OCI-LY3 (cell line): Measurements from ENCODE around the gene PRR7.

ENCODE experiments used
- H2AFZ ChIP-seq: fragments of 200-600, 300-600 bp; shearing (Covaris generic); 2 replicates; pipeline ENCODE4 v1.6.0; 2014; ENCODE audit warnings: antibody characterized with exemption, low read depth, low read length
- H3K27ac ChIP-seq: fragments of 200-600, 300-600 bp; sonication (generic); 2 replicates; pipeline ENCODE4 v1.5.1; 2014; ENCODE audit warnings: mild to moderate bottlenecking, low read length, moderate library complexity, mixed read lengths
- H3K27me3 ChIP-seq: fragments of 200-600, 300-600 bp; sonication (generic); 2 replicates; pipeline ENCODE4 v1.6.1; 2014; ENCODE audit warnings: low read depth, low read length, mixed read lengths
- H3K36me3 ChIP-seq: fragments of 200-600, 300-600 bp; sonication (generic); replicated peaks from 2 replicates; pipeline ENCODE3; 2014; ENCODE audit warnings: low read depth, low read length, mixed read lengths
- H3K4me1 ChIP-seq: fragments of 300-600, 200-600 bp; sonication (generic); 2 replicates; pipeline ENCODE4 v1.6.1; 2014; ENCODE audit warnings: low read length, mixed read lengths
- H3K4me2 ChIP-seq: fragments of 200-600, 300-600 bp; sonication (generic); 2 replicates; pipeline ENCODE4 v1.6.1; 2014; ENCODE audit warnings: low read length, mixed read lengths
- H3K4me3 ChIP-seq: fragments of 300-600, 200-600 bp; sonication (generic); 2 replicates; pipeline ENCODE4 v1.5.1; 2014; ENCODE audit warnings: antibody characterized with exemption, mild to moderate bottlenecking, low read length, moderate library complexity
- H3K79me2 ChIP-seq: fragments of 300-600, 200-600 bp; shearing (Covaris generic); 2 replicates; pipeline ENCODE4 v1.6.1; 2014; ENCODE audit warnings: mild to moderate bottlenecking, low read length, mixed read lengths
- H3K9ac ChIP-seq: fragments of 300-600, 200-600 bp; shearing (Covaris generic); 2 replicates; pipeline ENCODE4 v1.6.0; 2014; ENCODE audit warnings: mild to moderate bottlenecking, low read length, moderate library complexity
- H3K9me3 ChIP-seq: fragments of 200-600, 300-600 bp; shearing (Covaris generic); 2 replicates; pipeline ENCODE4 v1.6.1; 2014; ENCODE audit warnings: low read length, mixed read lengths; ENCODE audit not compliant: insufficient read depth
- H4K20me1 ChIP-seq: fragments of 200-600, 300-600 bp; sonication (generic); 2 replicates; pipeline ENCODE4 v1.6.1; 2016; ENCODE audit warnings: low read length, mixed read lengths; ENCODE audit not compliant: insufficient read depth
- CTCF ChIP-seq: fragments of 200-600, 300-600 bp; sonication (generic); IDR thresholded peaks from 2 replicates; pipeline ENCODE4 v1.5.1; 2014; ENCODE audit warnings: antibody characterized with exemption, low read length, low read depth
- EZH2phosphoT487 ChIP-seq: fragments of 200-600 bp; shearing (Covaris generic); IDR thresholded peaks from 2 replicates; pipeline ENCODE4 v1.6.1; 2018; ENCODE audit warnings: antibody characterized with exemption, mixed run types, low read depth

The PRR7 gene

GRCh38 chr5:177492841-177493240 lies 46.2 kb downstream of the PRR7 start:
- Histone ChIP-seq H3K4me2 (no peak overlapping the region), H3K79me2 (no peaks in the 10 kb centered on the region), H3K9me3 (no peaks in the 10 kb centered on the region), H3K4me3 (no peak overlapping the region), H3K36me3 (no peaks in the 10 kb centered on the region), H4K20me1 (no peaks in the 10 kb centered on the region; the same call in 1 of the 2 replicates), H3K9ac (no peak overlapping the region), H2AFZ (no peak overlapping the region), H3K27ac (no peak overlapping the region), H3K4me1 (peaks cover 49% of the 10 kb centered on the region), H3K27me3 (peaks cover 8% of the 10 kb centered on the region)
- TF ChIP-seq EZH2phosphoT487: no peak
- no peak for TF ChIP-seq CTCF

- Histone ChIP-seq H3K27me3 (peaks cover 18% of the 10 kb centered on the region), H3K9me3 (no peaks in the 10 kb centered on the region), H3K79me2 (no peaks in the 10 kb centered on the region), H3K4me1 (peaks cover 50% of the 10 kb centered on the region), H2AFZ (no peak overlapping the region), H3K4me2 (peak overlapping the region; percentile 70), H3K4me3 (peak overlapping the region; percentile 32; the same call in 1 of the 2 replicates), H3K36me3 (no peaks in the 10 kb centered on the region), H4K20me1 (no peaks in the 10 kb centered on the region; the same call in 1 of the 2 replicates), H3K9ac (no peak overlapping the region), H3K27ac (peak overlapping the region; percentile 63)
- TF ChIP-seq EZH2phosphoT487 (no peak), CTCF (no peak)
Measured at GRCh38 chr5:177493795-177494345, 47.3 kb downstream of the PRR7 start.

GRCh38 chr5:177494346-177495195 lies 48.0 kb downstream of the PRR7 start:
- Histone ChIP-seq H2AFZ (no peak overlapping the region), H3K27me3 (peaks cover 23% of the 10 kb centered on the region), H3K27ac (peak overlapping the region; percentile 63), H3K4me2 (peak overlapping the region; percentile 70), H3K9ac (peak overlapping the region; percentile 36; the same call in 1 of the 2 replicates), H3K79me2 (no peaks in the 10 kb centered on the region), H3K9me3 (no peaks in the 10 kb centered on the region), H4K20me1 (no peaks in the 10 kb centered on the region; the same call in 1 of the 2 replicates), H3K4me3 (peak overlapping the region; percentile 50), H3K4me1 (peaks cover 43% of the 10 kb centered on the region), H3K36me3 (no peaks in the 10 kb centered on the region)
- TF ChIP-seq EZH2phosphoT487: no peak
- peak; percentile 29; the same call in 1 of the 2 replicates for TF ChIP-seq CTCF
